NCI-H1436 (cell line): Measurements from ENCODE around the gene KCNMA1.

Experiments used
- DNase-seq: peaks from one replicate; lab custom pipeline; 2025; lab: John Stamatoyannopoulos, UW

Gene KCNMA1

DNA sequence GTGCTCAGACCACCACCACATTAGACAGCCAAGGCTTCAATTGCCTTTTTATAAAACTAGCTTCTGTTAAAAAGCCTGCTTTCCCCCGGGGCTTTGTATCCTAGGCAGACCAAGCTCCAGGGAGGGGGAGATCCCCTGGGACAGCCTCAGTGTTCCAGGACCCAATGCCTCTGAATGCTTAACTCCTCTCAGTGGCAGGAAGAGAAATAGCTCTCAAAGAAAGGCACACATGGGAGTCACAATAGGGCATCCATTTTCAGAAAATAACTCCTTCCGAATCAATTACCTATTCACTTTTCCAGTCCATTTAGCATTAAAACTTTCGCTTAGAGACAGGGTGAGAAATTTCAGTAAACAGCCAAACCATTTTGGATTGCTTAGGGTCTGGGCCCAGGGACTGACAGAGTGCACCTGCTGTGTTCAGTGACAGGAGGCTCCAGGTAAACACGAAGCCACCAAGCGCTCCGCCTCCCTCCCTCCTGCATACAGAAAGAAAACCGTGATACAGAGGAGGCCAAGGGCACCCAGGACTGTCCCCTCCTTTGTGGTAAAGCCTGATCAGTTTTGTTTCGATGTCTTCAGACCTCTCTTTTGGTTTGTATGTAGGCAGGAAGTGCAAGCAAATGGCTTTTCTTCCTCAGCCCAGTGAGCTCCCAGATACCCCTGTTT, 599.7 kb downstream of the KCNMA1 start:
- peak; percentile 92 for DNase-seq

DNA sequence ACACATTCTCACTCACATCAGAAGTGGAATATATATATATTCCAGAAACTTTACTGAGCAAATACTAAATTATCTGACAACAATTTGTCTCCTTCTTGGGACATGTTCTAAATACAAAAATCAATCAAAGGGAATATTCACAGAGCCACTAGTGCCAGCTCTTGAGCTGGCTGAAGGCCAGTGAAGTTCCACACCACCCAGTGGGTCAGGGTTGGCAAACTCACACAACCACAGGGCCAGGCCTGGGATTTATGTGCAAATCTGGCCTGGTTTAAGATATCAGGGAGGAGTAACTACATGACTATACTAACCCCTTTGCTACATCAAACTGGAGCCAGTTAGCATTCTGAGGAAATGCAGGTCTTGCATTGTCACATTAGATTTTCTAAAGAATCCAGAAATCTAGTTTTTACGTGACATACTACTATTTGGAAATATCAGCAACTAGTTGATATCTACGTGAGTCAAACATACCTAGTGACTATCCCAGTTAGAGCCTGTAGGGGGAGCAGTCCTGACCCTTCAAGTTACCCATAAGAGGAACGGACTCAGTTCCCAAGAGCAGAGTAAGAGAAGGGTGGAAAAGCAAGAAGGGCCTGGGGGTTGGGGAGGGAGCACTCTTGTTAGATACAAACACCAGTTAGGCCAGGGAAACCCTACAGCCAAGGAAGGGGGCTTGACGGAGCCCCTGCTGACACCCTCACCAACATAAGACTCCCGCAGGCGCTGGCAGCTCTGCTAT, 600.4 kb downstream of the KCNMA1 start:
- DNase-seq = peak; percentile 75

DNA sequence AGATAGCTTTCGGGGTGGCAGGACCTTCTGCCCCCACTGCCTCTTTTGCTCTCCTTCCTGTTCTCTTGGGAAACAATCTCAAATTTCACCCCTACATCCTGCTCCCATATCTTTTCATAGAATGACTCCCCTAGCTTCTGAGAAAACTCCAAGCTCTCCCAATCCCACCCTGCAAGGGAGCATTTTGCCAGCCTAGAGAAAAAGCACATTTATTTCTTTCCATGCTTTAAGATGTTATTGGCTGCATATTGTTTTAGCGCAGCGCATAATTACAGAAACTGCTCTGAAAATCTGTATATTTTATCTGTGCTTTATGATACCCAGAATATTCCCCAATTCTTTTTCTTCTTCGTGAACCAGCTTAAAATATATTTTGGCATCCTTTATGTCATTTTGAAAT, 601.3 kb downstream of the KCNMA1 start:
- DNase-seq = no peak

- DNase-seq = no peak
These were observed 602.8 kb downstream of the KCNMA1 start for GRCh38 chr10:77034795-77035194.

DNA sequence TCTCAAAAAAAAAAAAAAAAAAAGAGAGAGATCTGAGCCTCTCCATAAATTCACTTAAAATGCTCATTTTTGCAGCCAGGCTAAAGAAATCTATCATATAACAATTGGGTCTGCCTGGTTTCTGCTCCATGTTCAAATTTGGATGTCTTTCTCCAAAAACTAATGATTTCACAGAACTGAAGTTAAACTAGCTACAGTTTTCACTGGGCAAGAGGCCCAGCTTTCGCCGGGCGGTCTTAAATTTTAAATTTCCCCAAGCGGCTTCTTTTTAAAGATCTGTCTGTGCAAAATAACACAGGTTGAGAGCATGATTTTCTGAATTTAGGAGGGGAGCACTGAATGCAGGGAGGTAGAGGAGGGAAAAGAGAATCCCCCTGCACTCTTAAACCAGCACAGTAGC, 603.4 kb downstream of the KCNMA1 start:
- no peak for DNase-seq

- DNase-seq = no peak
These were observed 605.4 kb downstream of the KCNMA1 start for GRCh38 chr10:77032188-77032570.

- DNase-seq = no peak
These were observed 605.9 kb downstream of the KCNMA1 start for GRCh38 chr10:77031531-77032187.

DNA sequence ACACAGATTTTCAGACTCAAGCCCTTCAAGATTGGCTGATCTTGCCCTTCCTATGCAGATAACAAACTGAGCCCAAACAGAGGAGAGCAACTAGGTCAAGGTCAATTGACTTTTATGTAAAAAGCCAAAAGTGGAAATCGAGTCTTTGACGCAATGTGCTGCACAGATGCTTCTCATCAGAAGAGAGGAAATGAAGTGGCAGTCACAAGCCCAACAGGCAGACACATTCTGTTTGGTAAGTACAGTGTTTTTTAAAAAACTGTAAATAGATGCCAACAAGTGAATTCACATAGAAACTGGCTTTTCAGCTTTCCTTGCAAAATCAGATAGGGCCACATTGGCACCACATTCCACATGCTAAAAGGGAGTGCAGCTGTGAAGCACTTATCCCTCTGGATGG, 606.6 kb downstream of the KCNMA1 start:
- DNase-seq = no peak

DNA sequence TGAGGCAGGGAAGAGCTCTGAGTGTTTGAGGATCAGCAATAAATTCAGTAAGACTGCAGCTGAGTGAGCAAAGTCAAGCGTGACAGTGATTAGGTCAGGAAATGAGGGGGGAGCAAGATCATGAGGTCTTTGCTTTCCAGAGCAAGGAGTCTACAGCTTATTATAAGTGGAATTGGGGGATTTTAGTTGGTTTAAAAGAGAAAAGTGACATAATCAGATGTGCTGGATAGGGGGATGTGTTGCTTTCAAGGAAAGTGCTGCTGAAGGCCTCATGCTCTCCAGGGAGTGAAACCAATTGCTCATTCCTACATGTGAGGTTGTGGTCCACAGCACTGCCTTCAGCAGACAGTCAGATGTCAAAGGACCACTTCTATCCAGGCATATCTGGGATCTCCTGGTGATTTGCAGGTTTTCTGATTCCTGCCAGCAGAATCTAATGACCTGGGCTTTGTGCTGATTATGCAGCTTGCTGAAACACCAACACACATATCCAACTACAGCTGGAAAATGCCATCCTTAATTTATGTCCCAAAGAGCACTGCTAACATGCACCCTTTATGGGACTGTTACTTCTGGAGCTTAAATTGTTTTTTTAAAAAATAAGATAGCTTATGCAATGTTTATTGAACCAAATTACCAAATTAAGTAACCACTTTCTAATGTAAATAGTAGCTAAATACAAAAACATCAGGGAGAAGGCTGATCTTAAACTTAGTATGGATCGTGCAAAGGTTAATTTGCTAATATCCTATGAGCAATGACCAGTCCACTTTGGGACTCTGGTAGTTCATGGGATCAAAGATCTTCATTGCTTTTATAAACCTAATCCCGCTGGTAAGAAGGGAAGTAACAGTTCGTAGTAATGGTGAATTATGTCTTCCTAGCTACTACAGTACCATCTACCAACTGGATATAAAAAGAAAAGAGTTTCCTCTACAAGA, 607.6 kb downstream of the KCNMA1 start:
- no peak for DNase-seq

- DNase-seq = no peak
These were observed 609.6 kb downstream of the KCNMA1 start for GRCh38 chr10:77028042-77028441.

DNA sequence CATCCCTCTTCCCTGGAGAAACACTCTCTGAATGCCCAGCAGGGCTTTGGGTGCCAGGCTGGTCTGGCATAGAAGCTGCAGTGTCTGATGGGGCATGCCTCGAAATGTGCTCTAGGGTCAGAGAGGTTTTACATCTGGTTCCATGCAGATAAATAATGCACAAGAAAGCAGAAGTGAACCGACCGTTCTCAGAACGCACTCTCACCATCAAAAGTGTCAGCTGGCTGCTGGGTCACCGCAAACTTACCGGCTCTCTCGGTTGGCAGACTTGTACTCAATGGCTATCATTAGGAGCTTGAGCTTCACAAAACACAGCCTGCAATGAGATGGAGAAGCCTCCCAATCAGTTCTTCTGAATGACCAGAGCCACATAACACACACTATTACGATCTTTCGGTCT, 610.0 kb downstream of the KCNMA1 start:
- DNase-seq = no peak

DNA sequence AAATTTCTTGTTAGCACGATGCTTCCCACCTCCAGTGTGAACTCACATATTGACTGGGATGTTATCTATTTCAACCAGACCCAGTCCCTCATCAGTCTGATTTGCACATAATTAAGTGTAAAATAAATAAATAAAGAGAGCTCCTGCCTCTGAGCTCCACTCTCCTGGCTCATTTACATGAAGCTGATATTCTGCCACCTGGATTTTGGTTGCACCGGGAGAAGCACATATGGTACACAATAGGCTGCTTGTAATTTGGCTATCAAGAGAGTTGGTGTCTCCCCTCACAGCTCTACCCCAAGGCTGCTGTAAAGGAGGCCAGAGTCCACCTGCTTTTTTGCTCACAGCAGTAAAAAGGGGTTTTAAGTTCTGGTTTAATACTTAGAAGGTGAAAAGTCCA, 610.5 kb downstream of the KCNMA1 start:
- DNase-seq = no peak

DNA sequence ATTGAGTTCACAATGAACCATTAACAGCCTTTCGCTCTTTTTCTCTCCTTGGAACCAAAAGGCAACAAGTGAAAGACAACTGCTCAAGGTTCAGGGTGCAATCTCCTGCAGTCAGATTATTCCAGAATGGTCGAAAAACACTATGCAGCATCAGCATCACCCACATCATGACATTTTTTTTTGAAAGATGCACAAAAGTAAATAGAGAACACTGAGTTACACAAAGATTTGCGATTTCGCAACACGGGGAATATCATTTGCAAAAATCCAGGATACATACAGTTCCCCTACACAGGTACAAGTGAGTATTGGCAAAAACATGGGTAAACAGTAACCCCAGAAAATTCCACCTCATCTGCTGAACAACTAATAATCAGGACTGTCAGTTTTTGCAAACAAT, 611.5 kb downstream of the KCNMA1 start:
- no peak for DNase-seq

GRCh38 chr10:77024461-77024860, 613.1 kb downstream of the KCNMA1 start:
- DNase-seq = no peak

- no peak for DNase-seq
These were observed 614.2 kb downstream of the KCNMA1 start for GRCh38 chr10:77023396-77023795.

DNA sequence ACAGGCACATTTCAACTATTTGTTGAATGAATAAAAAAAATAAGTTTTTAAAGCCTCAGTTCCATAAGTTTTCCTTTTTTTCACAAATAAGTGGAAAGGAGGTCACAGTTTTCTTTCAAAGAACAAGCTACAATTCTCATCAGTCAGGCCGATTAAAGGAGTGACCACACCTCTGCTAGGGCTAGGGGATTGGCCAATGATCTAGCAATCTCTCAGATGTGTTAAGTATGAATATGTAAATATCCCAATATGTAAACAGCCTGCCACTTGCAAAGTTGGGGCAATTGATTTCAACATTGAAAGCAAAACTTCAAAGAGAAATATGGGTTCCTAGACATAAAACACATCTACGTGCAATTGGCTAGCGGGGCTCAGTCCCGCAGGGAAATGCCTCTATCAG, 614.9 kb downstream of the KCNMA1 start:
- DNase-seq = no peak

DNA sequence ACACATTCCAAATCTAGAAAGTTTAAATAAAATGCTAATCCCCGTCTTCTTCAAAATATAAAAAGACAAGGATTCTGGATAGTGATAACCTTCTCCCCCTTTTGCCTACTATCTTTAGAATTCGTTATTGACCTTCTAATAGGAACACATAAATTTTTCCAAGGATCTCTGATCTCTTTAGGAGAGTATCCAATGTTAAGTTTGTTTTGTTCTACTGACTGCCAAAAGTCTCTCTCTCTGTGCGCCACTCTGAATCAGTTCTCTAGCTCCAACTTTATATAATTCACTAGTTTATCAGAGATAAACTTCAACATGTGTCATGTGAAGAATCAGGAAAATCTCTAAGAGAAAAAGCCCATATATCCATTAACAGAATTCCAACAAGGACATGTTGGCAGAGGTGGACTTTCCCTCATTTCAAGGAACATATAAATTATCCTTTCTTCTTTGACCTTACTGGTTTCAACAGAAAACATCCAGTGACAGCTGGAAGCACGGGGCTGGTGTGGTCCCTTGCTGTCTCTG, 615.6 kb downstream of the KCNMA1 start:
- DNase-seq = no peak

- no peak for DNase-seq
These were observed 617.1 kb downstream of the KCNMA1 start for GRCh38 chr10:77020426-77021040.

- DNase-seq = no peak
These were observed 620.8 kb downstream of the KCNMA1 start for GRCh38 chr10:77016855-77017254.

DNA sequence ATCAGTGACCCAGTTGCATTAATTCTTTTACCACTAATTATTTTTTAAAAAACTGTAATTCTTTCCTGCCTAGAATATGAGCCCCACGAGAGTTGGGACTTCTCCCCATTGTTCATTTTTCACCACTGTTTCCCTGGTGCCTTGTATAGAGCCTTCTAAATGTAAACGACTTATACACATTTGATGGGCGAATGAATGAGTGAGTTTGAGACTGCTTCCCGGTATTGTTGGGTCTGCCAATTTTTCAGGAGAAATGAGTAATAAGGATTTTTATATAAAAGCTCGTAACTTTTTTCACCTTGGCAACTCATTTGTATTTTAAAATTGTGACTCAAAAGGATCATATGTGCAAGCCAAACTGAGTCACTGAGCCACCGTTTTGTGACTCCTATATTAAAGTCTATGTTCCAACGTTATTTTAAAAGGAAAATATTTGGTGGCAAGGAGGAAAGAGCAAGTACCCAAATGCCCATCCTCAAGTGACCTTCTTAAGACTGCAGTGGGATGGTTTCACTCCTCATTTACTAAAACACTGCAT, 621.3 kb downstream of the KCNMA1 start:
- no peak for DNase-seq

GRCh38 chr10:77015360-77015759, 622.2 kb downstream of the KCNMA1 start:
- DNase-seq = no peak
